Astrocyte of the cerebellum (primary cell): ENCODE results near the gene ADGRD2.

Experiments used
- DNase-seq: peaks from one replicate; pipeline ENCODE4 v3.0.0-alpha.2; 2011; ENCODE audit warnings: low read depth
- H3K4me3 ChIP-seq: 2 replicates; pipeline ENCODE4 v1.5.1; 2011; ENCODE audit warnings: mild to moderate bottlenecking, low read depth, low read length, moderate library complexity
- in situ Hi-C: cut with HindIII; loops from 2 replicates; pipeline ENCODE4 v1.10.0; 2017; ENCODE audit warnings: low sequenced_read_pairs
- TF ChIP-seq, protein P1 (sequence below): IDR thresholded peaks from 2 replicates; pipeline ENCODE4 v1.5.1; 2012; ENCODE audit warnings: low read length, low read depth, moderate library complexity, mild to moderate bottlenecking; ENCODE audit errors: missing control alignments

Gene ADGRD2

DNA sequence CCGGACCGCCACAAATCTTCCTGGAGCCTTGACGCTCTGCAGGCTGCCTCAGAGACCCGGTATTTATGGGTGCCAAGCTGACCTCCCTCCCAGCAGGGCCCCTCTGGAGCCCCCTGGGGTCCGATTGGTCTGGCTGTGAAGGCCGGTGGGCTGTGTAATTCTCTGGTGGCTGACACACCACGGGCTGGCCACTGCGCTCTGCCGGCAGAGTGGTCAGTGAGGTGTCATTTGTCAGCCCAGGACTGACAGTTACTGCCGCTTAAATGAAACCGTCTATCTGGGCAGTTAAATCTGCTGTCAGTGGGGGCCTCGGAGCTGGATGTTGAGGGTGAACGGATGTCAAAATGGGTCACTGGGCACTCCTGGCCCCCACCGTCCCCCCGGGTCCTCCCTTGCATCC is 46.2 kb downstream of the ADGRD2 start:
- TF ChIP-seq, protein P1, sequence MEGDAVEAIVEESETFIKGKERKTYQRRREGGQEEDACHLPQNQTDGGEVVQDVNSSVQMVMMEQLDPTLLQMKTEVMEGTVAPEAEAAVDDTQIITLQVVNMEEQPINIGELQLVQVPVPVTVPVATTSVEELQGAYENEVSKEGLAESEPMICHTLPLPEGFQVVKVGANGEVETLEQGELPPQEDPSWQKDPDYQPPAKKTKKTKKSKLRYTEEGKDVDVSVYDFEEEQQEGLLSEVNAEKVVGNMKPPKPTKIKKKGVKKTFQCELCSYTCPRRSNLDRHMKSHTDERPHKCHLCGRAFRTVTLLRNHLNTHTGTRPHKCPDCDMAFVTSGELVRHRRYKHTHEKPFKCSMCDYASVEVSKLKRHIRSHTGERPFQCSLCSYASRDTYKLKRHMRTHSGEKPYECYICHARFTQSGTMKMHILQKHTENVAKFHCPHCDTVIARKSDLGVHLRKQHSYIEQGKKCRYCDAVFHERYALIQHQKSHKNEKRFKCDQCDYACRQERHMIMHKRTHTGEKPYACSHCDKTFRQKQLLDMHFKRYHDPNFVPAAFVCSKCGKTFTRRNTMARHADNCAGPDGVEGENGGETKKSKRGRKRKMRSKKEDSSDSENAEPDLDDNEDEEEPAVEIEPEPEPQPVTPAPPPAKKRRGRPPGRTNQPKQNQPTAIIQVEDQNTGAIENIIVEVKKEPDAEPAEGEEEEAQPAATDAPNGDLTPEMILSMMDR = no peak
- in situ Hi-C loops = no loop called here
- DNase-seq = no peak
- H3K4me3 ChIP-seq = no peak overlapping the region

DNA sequence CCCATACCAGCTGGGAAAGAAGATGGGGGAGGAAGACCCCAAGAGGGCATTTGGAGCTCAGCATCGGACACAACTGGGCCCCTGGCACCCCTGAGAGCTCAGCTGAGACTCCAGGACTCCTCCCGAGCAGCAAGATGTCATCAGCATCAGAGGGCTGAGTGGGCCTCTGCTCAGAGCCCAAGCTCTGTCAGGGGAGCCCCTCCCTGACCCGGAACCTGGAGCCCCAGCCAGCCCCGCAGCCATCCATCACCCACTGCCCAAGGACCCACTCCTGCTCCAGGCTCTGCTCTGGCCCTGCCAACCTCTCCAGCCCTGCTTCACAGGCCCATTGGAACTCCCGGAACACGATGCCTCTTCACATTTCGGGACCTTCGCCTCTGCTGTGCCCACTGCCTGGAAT is 47.2 kb downstream of the ADGRD2 start:
- no peak for DNase-seq
- TF ChIP-seq, protein P1 = no peak
- in situ Hi-C loops = no loop called here
- H3K4me3 ChIP-seq = no peak overlapping the region

DNA sequence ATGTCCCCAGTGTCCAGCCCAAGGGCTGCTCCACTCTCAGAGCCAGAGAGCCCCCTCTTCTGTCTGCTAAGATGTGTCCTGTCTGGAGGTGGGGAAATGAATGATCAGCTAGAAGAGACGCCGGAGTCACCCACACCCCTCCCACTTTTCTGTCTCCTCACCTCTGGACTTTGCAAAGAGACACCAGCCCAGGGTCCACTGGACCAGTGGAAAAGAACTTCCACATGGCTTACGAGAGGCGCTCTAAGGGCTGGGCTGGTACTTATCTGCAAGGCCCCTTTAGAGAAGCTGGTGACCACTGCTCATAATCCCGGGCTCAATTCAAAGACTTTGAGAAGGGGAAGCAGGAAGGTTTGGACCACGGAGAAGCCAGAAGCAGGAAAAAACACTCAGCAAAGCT is 47.8 kb downstream of the ADGRD2 start:
- TF ChIP-seq, protein P1 = no peak
- H3K4me3 ChIP-seq = no peak overlapping the region
- no peak for DNase-seq
- in situ Hi-C loops = no loop called here

DNA sequence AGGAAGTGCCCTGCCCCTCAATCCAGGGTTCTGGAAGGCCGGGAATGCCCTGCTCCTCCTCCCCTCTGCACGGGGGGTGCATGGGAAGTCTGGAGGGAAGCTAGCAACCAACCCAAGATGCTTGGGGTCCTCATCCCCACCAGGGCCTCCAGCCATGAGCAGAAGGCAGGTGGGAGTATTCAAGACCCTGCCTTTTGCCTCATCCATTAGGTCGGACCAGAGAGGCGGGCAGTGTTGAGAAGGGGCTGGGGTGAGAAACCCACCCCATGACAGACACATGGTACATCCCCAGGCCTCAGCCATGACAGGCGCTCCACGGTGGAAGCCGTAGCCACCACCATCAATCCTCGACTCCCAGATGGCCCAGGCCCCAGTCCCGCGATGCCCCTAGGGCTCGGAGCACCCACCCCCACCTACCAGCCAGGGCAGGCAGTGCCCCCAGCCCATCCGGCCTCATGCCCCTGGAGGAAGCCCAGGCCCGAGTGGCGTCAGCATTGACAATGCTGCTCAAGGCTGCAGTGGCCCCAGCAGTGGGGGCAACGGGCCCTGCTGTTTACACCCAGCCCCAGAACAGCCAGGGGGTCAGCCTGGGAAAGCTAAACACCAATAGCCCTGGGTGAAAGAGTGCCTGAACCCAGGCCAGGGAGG is 48.4 kb downstream of the ADGRD2 start:
- DNase-seq = no peak
- TF ChIP-seq, protein P1 = no peak
- H3K4me3 ChIP-seq = no peak overlapping the region
- in situ Hi-C loops = no loop called here

DNA sequence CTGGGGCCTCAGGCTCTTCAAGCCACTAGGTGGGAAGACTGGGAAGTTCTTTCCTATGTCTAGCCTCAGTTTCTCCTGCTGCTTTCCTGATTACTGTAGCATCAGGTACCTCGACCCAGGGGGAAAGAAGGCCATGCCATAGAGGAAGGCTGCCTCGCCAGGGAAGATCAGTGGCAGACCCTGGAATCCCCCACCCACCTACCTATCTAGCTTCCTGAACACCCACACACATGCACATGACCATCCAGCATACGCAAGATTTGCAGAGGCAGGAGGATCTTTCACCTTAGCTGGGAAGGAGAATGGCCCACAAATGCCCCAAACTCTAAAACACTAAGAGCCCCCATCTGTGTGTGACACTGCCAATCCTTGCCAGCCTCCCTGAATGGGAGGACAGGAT is 49.0 kb downstream of the ADGRD2 start:
- TF ChIP-seq, protein P1 = no peak
- no peak for DNase-seq
- H3K4me3 ChIP-seq = no peak overlapping the region
- in situ Hi-C loops = no loop called here

DNA sequence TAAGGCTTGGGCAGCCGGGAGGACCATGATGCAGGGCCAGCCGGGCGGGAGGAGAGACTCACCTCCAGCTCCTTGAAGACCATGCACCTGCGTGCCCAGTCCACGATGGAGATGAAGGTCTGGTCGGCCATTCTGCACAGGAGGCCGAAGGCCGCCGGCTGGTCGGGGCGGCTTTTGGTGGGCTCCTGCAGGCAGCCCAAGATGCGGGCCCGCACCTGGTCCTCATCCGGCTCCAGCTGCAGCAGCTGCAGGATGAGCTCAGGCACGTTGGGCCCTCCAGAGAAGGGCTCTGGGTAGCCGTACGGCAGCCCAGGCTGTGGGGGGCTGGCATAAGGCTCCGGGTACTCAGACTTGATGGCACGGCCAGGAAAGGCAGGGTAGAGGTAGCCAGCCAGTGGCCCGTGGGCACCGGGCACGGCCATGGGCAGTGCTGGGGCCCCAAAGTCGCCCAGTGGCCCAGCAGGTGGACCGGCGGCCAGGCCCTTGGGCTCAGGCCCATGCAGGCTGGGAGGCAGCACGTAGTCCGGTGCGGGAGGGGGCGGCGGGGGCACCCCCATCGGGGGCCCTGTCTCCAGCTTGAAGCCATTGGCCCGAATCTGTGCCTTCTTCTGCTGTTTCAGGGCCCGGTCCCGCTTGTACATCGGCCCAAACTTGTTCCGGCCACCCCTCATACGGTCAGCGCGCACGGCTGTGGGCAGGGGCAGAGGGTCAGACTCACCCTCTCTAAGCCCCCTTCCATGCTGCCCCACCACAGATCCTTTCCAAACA is 50.0 kb downstream of the ADGRD2 start:
- no peak overlapping the region for H3K4me3 ChIP-seq
- TF ChIP-seq, protein P1 = no peak
- in situ Hi-C loops = no loop called here
- DNase-seq = no peak
